ENCODE measurements around the gene LRRC25.
"Not testable (repeated sequence)": the region's sequence is repeated elsewhere in the genome, so short reads cannot be mapped to it uniquely, and the experiment has no call there.

LRRC25 gene

GRCh38 chr19:18405754-18406153, 8.3 kb upstream of the LRRC25 start:
- not testable (repeated sequence) for DNase-seq (ENCODE audit: low read depth)

- DNase-seq (ENCODE audit: low read depth) = not testable (repeated sequence)
Observed at GRCh38 chr19:18402455-18403248, 5.2 kb upstream of the LRRC25 start.

GRCh38 chr19:18401580-18402112, 4.2 kb upstream of the LRRC25 start:
- DNase-seq (ENCODE audit: low read depth) = no peak

GRCh38 chr19:18399008-18399407, 1.6 kb upstream of the LRRC25 start:
- DNase-seq (ENCODE audit: low read depth) = no peak

GRCh38 chr19:18396471-18397241, 766 bp downstream of the LRRC25 start:
- no peak for DNase-seq (ENCODE audit: low read depth)

- DNase-seq (ENCODE audit: low read depth) = no peak
Observed at GRCh38 chr19:18393836-18394235, 3.6 kb downstream of the LRRC25 start.

GRCh38 chr19:18392926-18393325, 4.5 kb downstream of the LRRC25 start:
- DNase-seq (ENCODE audit: low read depth) = no peak

- DNase-seq (ENCODE audit: low read depth) = no peak
Observed at GRCh38 chr19:18392417-18392816, 5.0 kb downstream of the LRRC25 start.

- no peak for DNase-seq (ENCODE audit: low read depth)
Observed at GRCh38 chr19:18391509-18392075, 5.8 kb downstream of the LRRC25 start.

- no peak for DNase-seq (ENCODE audit: low read depth)
Observed at GRCh38 chr19:18390065-18390907, 7.1 kb downstream of the LRRC25 start.

- DNase-seq (ENCODE audit: low read depth) = no peak
Observed at GRCh38 chr19:18389726-18390064, 7.7 kb downstream of the LRRC25 start.

- DNase-seq (ENCODE audit: low read depth) = no peak
Observed at GRCh38 chr19:18388960-18389725, 8.3 kb downstream of the LRRC25 start.

GRCh38 chr19:18388100-18388959, 9.1 kb downstream of the LRRC25 start:
- no peak for DNase-seq (ENCODE audit: low read depth)

- no peak for DNase-seq (ENCODE audit: low read depth)
Observed at GRCh38 chr19:18386543-18387271, 10.7 kb downstream of the LRRC25 start.

- DNase-seq (ENCODE audit: low read depth) = no peak
Observed at GRCh38 chr19:18385675-18386542, 11.5 kb downstream of the LRRC25 start, which contains the start of gene GDF15. Gene GDF15, plus strand, starts transcription at chr19:18386158. Its CDS starts 32 bp downstream, at chr19:18386190.

- DNase-seq (ENCODE audit: low read depth) = no peak
Observed at GRCh38 chr19:18385359-18385674, 12.1 kb downstream of the LRRC25 start.

GRCh38 chr19:18384775-18385174, 12.6 kb downstream of the LRRC25 start:
- no peak for DNase-seq (ENCODE audit: low read depth)

- not testable (repeated sequence) for DNase-seq (ENCODE audit: low read depth)
Observed at GRCh38 chr19:18383622-18384021, 13.8 kb downstream of the LRRC25 start.

Data from HS-27A (cell line).